ENCODE results near the gene EPHB1. TPM values are rescaled to one million over a fixed set of nuclear protein-coding genes. Genes with fewer than 3 reads are reported as not detected.

The EPHB1 gene
- polyA plus RNA-seq, 3 donors, result 0.06 to 0.55 TPM; not detected in 1

DNA sequence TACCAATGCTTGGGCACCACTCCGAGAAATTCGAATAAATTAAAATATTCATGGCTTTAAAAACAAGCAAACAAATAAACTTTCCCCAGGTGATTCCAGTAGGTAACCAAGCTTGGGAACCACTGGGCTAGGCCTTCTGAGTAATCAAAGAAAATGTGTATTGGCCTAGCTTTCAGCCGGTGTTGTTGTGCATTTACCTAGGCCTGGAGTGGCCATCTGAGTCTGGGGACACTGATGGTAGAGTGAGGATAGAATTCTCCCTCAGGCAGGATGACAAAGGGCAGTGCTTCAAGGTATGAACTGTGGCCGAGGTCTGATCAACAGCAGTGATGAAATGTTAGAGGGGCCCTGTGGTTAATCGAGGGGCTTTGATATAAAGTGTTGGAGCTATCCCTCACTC, 440.5 kb downstream of the EPHB1 start:
- Mint-ChIP-seq H3K27ac (no peak overlapping the region), H3K4me1 (peaks cover 7% of the 10 kb centered on the region), H3K4me3 (no peak overlapping the region), H3K36me3 (no peaks in the 10 kb centered on the region), H3K9me3 (peaks cover 12 to 21% (median 18%) of the 10 kb centered on the region in 7 donors), H3K27me3 (ENCODE audit: low read depth in 3 of 3) (peaks cover 3 to 12% (median 12%) of the 10 kb centered on the region in 3 donors)
- 100% methylated on average over 1 of the region's 5 CpGs for WGBS (ENCODE audit: insufficient coverage)
- Histone ChIP-seq H3K79me2 (ENCODE audit: insufficient read depth, low read length) (no peaks in the 10 kb centered on the region), H3K9ac (ENCODE audit: insufficient read depth, low read length, poor library complexity, severe bottlenecking) (no peak overlapping the region), H3K27ac (ENCODE audit: low read depth in 1 of 2, low read length in 2 of 2) (no peak overlapping the region), H3K4me2 (replicated peaks; ENCODE audit: extremely low read depth, low read length, poor library complexity, severe bottlenecking) (no peak overlapping the region), H2AFZ (ENCODE audit: insufficient read depth, low read depth, low read length, poor library complexity, severe bottlenecking) (no peak overlapping the region), H3K4me1 (ENCODE audit: control insufficient read depth in 1 of 2, insufficient read depth in 2 of 2, low read length in 2 of 2) (peaks cover 4 to 5% of the 10 kb centered on the region in 2 donors), H3K36me3 (replicated peaks in 1 of 2; ENCODE audit: control insufficient read depth in 1 of 2, insufficient read depth in 2 of 2, low read length in 2 of 2) (no peaks in the 10 kb centered on the region), H3K9me3 (replicated peaks in 1 of 2; ENCODE audit: control insufficient read depth in 1 of 2, insufficient read depth in 1 of 2, low read length in 2 of 2) (peaks cover 4 to 12% of the 10 kb centered on the region in 2 donors), H3K4me3 (replicated peaks in 1 of 3; ENCODE audit: low read depth in 2 of 3, low read length in 3 of 3) (no peak overlapping the region), H4K20me1 (ENCODE audit: insufficient read depth, low read length) (no peaks in the 10 kb centered on the region), H3K27me3 (ENCODE audit: control insufficient read depth in 2 of 2, insufficient read depth in 2 of 2, low read length in 2 of 2) (no peaks in the 10 kb centered on the region)
- intact Hi-C loops (cut with micrococcal nuclease), result no loop called here
- TF ChIP-seq, protein P1, sequence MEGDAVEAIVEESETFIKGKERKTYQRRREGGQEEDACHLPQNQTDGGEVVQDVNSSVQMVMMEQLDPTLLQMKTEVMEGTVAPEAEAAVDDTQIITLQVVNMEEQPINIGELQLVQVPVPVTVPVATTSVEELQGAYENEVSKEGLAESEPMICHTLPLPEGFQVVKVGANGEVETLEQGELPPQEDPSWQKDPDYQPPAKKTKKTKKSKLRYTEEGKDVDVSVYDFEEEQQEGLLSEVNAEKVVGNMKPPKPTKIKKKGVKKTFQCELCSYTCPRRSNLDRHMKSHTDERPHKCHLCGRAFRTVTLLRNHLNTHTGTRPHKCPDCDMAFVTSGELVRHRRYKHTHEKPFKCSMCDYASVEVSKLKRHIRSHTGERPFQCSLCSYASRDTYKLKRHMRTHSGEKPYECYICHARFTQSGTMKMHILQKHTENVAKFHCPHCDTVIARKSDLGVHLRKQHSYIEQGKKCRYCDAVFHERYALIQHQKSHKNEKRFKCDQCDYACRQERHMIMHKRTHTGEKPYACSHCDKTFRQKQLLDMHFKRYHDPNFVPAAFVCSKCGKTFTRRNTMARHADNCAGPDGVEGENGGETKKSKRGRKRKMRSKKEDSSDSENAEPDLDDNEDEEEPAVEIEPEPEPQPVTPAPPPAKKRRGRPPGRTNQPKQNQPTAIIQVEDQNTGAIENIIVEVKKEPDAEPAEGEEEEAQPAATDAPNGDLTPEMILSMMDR (IDR thresholded peaks at IDR 0.05), result no peak
- DNase-seq, result no peak

DNA sequence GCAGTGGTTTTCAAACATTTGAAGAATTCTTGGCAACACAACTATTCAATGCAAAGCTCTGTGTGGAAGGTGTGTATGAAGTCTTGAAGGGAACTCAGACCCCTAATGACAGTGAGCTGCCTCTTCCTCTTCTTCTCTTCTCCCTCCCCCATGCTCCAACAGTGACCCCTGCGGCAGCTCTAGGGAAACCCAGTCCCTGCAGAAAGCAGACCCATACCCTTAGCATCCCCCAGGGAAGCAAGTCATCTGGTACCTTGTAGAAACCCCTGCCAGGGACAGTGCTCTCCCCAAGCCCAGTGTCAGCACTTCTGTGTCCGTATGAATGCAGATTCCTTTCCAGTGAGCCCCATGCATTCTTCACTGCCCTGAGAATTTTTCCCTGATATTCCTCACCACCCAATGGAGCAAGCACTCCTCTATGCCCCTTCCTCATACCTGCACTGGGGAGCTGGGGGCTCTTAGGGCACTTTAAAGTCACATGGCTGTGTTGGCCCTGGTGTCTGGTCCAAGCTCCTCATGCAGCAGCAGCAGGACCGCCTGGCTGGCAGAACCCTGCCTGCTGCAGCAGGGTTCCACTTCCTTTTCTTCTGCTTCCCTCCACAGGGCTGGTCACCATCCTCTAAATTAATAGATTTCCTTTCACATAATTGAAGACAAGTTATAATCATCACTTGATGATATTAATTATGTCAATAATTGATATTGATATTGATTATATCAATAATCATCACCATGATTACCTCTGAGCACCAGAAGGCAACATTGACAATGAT, 442.5 kb downstream of the EPHB1 start:
- peaks cover 7% of the 10 kb centered on the region for H3K4me1 Mint-ChIP-seq
- no peak overlapping the region for H3K27ac ChIP-seq (ENCODE audit: low read depth in 1 of 2, low read length in 2 of 2)
- peaks cover 12 to 19% (median 18%) of the 10 kb centered on the region in 7 donors for H3K9me3 Mint-ChIP-seq
- no peaks in the 10 kb centered on the region for H3K36me3 ChIP-seq (replicated peaks in 1 of 2; ENCODE audit: control insufficient read depth in 1 of 2, insufficient read depth in 2 of 2, low read length in 2 of 2)
- H3K4me1 ChIP-seq (ENCODE audit: control insufficient read depth in 1 of 2, insufficient read depth in 2 of 2, low read length in 2 of 2), result peaks cover 4 to 5% of the 10 kb centered on the region in 2 donors
- 28% methylated on average over 3 of the region's 3 CpGs for WGBS (ENCODE audit: insufficient coverage)
- H3K36me3 Mint-ChIP-seq, result no peaks in the 10 kb centered on the region
- TF ChIP-seq, protein P1 (IDR thresholded peaks at IDR 0.05), result no peak
- intact Hi-C loops (cut with micrococcal nuclease), result no loop called here
- H3K9me3 ChIP-seq (replicated peaks in 1 of 2; ENCODE audit: control insufficient read depth in 1 of 2, insufficient read depth in 1 of 2, low read length in 2 of 2), result peaks cover 4 to 12% of the 10 kb centered on the region in 2 donors
- H3K27me3 Mint-ChIP-seq (ENCODE audit: low read depth in 3 of 3), result peaks cover 4 to 12% (median 10%) of the 10 kb centered on the region in 3 donors
- no peak for DNase-seq
- no peak overlapping the region for H3K27ac Mint-ChIP-seq
- H3K79me2 ChIP-seq (ENCODE audit: insufficient read depth, low read length), result no peaks in the 10 kb centered on the region
- no peaks in the 10 kb centered on the region for H3K27me3 ChIP-seq (ENCODE audit: control insufficient read depth in 2 of 2, insufficient read depth in 2 of 2, low read length in 2 of 2)
- no peak overlapping the region for H3K4me3 Mint-ChIP-seq
- H3K4me2 ChIP-seq (replicated peaks; ENCODE audit: extremely low read depth, low read length, poor library complexity, severe bottlenecking), result no peak overlapping the region
- H3K4me3 ChIP-seq (replicated peaks in 1 of 3; ENCODE audit: low read depth in 2 of 3, low read length in 3 of 3), result no peak overlapping the region
- no peaks in the 10 kb centered on the region for H4K20me1 ChIP-seq (ENCODE audit: insufficient read depth, low read length)
- H3K9ac ChIP-seq (ENCODE audit: insufficient read depth, low read length, poor library complexity, severe bottlenecking), result no peak overlapping the region
- no peak overlapping the region for H2AFZ ChIP-seq (ENCODE audit: insufficient read depth, low read depth, low read length, poor library complexity, severe bottlenecking)
